MM.1S (cell line): ENCODE measurements around the gene FER.

Experiments used
- CTCF ChIP-seq: fragments of 300-600 bp; sonication (generic); IDR thresholded peaks from 2 replicates; pipeline ENCODE4 v1.5.1; 2016; ENCODE audit warnings: antibody characterized with exemption, low read length, mixed read lengths
- EZH2 ChIP-seq: fragments of 300-600 bp; sonication (generic); optimal IDR thresholded peaks from 2 replicates; pipeline ENCODE3; 2017; ENCODE audit warnings: low read depth, mild to moderate bottlenecking, antibody characterized with exemption, low read length, mixed read lengths
- EZH2phosphoT487 ChIP-seq: fragments of 300-600 bp; sonication (generic); IDR thresholded peaks from 2 replicates; pipeline ENCODE4 v1.6.1; 2018; ENCODE audit warnings: antibody characterized with exemption, low read length

- TF ChIP-seq EZH2 = no peak
- TF ChIP-seq CTCF = no peak
- TF ChIP-seq EZH2phosphoT487 = no peak
Observed at GRCh38 chr5:108945094-108945493, 197.4 kb downstream of the FER start.
